HG03064 (cell line): ENCODE measurements around the gene GLUD2.
"Not testable (repeated sequence)": the region's sequence is repeated elsewhere in the genome, so short reads cannot be mapped to it uniquely, and the experiment has no call there.

Experiments used
- ATAC-seq: cut with Tn5 transposase; IDR thresholded peaks from one replicate; pipeline ENCODE4 v1.9.1; 2021; ENCODE audit warnings: low read depth; ENCODE audit not compliant: unreplicated experiment

The GLUD2 gene

GRCh38 chrX:121047441-121048419 lies at the start of gene GLUD2:
Gene GLUD2, plus strand, starts transcription at chrX:121047610. Its CDS starts 75 bp downstream, at chrX:121047685.
- not testable (repeated sequence) for ATAC-seq

GRCh38 chrX:120999413-120999812 lies 48.0 kb upstream of the GLUD2 start:
- ATAC-seq = no peak

GRCh38 chrX:121000589-121000988 lies 46.8 kb upstream of the GLUD2 start:
- ATAC-seq = no peak

- ATAC-seq = no peak
These were observed 38.5 kb upstream of the GLUD2 start for GRCh38 chrX:121008920-121009319.

GRCh38 chrX:121009764-121010163 lies 37.6 kb upstream of the GLUD2 start:
- no peak for ATAC-seq

- no peak for ATAC-seq
These were observed 37.2 kb upstream of the GLUD2 start for GRCh38 chrX:121010218-121010617.

GRCh38 chrX:121011254-121011653 lies 36.2 kb upstream of the GLUD2 start:
- ATAC-seq = no peak

- ATAC-seq = no peak
These were observed 33.4 kb upstream of the GLUD2 start for GRCh38 chrX:121013897-121014455.

GRCh38 chrX:121014826-121015225 lies 32.6 kb upstream of the GLUD2 start:
- ATAC-seq = no peak

- no peak for ATAC-seq
These were observed 19.0 kb upstream of the GLUD2 start for GRCh38 chrX:121028419-121028818.

- no peak for ATAC-seq
These were observed 17.3 kb upstream of the GLUD2 start for GRCh38 chrX:121030083-121030482.

- no peak for ATAC-seq
These were observed 14.9 kb upstream of the GLUD2 start for GRCh38 chrX:121032531-121032930.

- ATAC-seq = no peak
These were observed 11.3 kb upstream of the GLUD2 start for GRCh38 chrX:121036137-121036536.

- ATAC-seq = no peak
These were observed 10.5 kb upstream of the GLUD2 start for GRCh38 chrX:121036951-121037350.

GRCh38 chrX:121050781-121051180 lies 3.4 kb downstream of the GLUD2 start:
- ATAC-seq = no peak

- no peak for ATAC-seq
These were observed 4.7 kb downstream of the GLUD2 start for GRCh38 chrX:121052122-121052521.

- no peak for ATAC-seq
These were observed 14.9 kb downstream of the GLUD2 start for GRCh38 chrX:121062289-121062688.

GRCh38 chrX:121064579-121064978 lies 17.2 kb downstream of the GLUD2 start:
- no peak for ATAC-seq

GRCh38 chrX:121084247-121084646 lies 36.8 kb downstream of the GLUD2 start:
- not testable (repeated sequence) for ATAC-seq

- no peak for ATAC-seq
These were observed 37.6 kb downstream of the GLUD2 start for GRCh38 chrX:121084903-121085611.

- no peak for ATAC-seq
These were observed 38.2 kb downstream of the GLUD2 start for GRCh38 chrX:121085612-121086010.
